ENCODE results near the gene SF3B6.
A peak's percentile ranks its signal among the peaks of the same experiment; 100 is the strongest.
"Not testable (repeated sequence)": the region's sequence is repeated elsewhere in the genome, so short reads cannot be mapped to it uniquely, and the experiment has no call there.

SF3B6 gene

DNA sequence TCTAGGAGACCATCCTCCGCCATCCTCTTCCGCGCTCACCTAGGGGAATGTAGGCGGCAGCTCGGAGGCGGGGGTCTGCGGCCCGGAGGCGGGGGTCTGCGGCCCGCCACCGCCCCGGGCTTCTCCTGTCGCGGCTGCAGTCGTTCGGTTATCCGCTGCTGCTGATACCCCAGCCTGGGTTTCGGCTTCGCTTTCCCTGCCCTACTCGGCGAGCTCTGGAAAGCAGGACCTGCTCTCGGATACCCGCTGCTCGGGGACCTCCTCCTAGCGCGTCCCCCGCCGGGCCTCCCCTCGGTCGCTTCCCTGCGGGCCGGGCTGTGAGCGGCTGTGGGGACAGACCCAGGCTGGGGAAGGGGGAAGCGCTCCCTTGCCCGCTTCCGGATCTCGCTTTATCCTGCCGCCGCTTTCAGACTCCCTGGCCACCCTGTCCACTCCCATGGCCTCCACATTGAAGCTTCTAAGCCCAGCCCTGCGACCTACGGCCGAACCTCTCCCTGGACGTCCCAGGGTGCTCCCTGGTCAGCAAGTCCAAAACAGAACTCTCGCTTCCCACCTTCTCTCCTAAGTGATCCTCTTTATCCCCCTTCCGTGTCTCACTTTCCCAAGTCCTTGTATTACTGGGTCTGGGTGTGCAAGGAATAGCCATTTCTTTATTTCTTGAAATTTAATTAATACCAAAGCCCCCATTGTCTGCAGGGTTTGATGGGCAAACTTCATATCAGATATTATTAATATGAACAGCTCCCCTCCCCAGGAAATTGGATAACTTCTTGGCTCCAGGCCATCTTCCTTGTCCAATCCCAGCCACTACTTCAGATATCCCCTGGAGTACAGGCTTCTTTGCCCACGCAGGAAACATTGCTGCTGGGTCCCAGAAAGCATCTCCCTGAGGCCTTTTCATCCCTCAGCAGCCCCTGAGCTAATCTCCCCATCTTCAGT, 25.8 kb downstream of the SF3B6 start:
- no peak for DNase-seq (ENCODE audit: low spot score)

- DNase-seq (ENCODE audit: low spot score) = peak; percentile 24
Measured at GRCh38 chr2:24049485-24050021, 26.6 kb downstream of the SF3B6 start, which contains the start of gene FKBP1B. Gene FKBP1B (plus strand): TSS chr2:24049741. CDS start chr2:24049850, 109 bp downstream.

DNA sequence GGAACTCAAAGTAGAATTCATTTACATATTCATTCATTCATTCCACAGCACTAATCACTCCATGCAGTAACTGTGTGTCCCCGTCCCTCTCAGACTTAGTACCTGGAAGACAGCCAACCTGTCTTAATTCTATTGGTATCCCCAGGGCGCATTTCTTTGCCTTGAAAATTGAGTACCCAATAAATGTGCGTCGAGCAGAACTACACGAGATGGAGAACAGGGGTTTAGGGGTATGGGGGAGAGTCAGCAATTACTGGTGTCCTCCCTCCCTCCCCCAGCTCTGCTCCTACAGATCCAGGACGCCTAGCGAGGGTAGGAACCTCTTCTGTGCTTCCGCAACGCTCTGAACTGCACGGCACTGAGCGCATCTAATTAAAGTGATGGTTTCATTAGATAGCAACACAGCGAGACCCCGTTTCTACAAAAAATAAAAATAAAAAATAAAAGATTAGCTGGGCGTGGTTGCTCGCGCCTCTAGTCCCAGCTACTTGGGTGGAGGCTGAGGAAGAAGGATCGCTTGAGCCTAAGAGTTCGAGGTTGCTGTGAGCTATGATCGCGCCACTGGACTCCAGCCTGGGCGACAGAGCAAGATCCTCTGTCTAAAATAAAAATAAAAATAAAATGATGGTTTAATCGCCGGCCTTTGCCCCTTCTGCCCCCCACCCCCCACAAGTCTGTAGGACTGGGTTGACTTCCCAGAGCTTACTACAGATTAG, 27.2 kb downstream of the SF3B6 start:
- DNase-seq (ENCODE audit: low spot score) = no peak

- DNase-seq (ENCODE audit: low spot score) = no peak
Measured at GRCh38 chr2:24047703-24048033, 28.5 kb downstream of the SF3B6 start.

DNA sequence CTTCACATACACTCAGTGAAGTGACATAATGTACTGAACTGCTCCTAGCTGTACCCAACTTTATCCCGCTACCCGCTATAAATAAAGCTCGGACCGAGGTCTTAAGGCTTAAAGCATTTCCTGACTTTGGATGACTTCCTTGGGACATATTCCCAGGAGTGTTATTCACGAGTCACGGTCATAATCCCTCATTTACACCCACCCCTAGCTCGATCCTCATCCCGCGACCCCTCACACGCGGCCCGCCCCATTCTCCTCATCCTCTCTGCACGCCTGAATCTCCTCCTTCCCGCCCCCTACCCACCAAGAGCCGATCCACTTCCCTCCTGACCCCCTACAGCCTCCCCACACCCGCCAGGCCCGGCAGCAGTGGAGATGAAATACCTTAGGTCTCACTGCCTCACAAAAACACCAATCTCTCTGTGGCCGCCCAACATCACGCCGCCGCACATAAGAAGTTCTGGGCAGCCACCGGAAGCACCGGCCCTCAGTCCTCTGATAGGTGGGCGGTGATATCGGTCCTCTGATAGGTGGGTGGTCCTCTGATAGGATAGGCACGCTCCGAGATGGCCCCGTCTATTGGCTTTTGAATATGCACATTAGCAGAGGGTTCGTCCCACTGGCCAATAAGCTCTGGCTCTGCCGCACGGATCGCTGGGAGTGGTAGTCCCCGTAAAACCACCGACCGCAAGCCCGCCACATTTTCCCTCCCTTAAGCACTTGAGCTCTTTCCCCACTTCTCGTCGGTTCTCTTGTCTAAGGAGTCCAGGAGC, 29.0 kb downstream of the SF3B6 start, which contains the start of gene WDCP:
WDCP (minus strand) TSS at position 462 of the 773 bp plus-strand sequence. CDS start 7,897 bp downstream, outside the sequence.
- DNase-seq (ENCODE audit: low spot score) = peak; percentile 74

DNA sequence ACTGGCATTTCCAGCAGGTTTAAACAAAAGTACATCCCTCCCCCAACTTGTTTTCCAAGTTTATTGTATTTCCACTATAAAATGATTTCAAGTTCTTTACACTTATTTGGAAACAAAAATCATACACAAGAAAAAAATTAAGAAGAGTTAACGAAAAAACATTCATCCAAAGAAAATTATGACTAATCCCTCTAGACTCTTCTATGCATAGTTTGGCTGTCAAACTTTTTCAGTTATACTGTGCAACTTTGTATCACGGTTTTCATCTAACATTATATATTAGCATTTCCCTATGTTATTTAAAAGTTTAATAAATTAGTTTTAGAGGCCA, 29.6 kb downstream of the SF3B6 start:
- no peak for DNase-seq (ENCODE audit: low spot score)

GRCh38 chr2:24045511-24046508, 30.3 kb downstream of the SF3B6 start:
- DNase-seq (ENCODE audit: low spot score) = no peak

DNA sequence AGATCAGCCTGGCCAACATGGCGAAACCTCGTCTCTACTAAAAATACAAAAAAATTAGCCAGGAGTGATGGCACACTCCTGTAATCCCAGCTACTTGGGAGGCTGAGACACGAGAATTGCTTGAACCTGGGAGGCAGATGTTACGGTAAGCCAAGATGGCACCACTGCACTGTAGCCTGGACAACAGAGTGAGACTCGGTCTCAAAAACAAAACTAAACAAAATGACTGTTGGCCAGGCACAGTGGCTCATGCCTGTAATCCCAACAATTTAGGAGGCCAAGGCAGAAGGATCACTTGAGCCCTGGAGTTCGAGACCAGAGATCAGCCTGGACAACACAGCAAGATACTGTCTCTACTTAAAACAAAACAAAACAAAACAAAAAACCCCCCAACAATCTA, 33.0 kb downstream of the SF3B6 start:
- not testable (repeated sequence) for DNase-seq (ENCODE audit: low spot score)

- DNase-seq (ENCODE audit: low spot score) = no peak
Measured at GRCh38 chr2:24040511-24040910, 35.6 kb downstream of the SF3B6 start.

GRCh38 chr2:24038786-24039499, 37.2 kb downstream of the SF3B6 start:
- DNase-seq (ENCODE audit: low spot score) = no peak

DNA sequence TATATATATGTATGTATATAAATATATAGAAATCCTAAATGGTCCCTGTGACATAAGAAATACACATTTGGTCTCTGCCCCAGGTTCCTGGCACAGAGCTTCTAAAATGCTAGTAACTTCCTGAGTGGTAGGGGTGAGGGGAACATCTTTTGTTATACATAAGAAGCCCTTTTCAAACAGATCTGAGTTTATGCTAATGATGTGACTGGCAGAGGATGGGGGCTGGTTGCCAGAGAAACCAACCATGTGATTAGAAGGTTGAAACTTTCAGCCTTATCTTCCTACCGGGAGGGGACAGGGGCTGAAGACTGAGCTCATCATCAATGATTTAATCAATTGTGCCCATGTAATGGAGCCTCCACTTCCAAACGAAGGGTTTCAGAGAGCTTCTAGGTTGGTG, 49.9 kb downstream of the SF3B6 start:
- DNase-seq (ENCODE audit: low spot score) = no peak

- no peak for DNase-seq (ENCODE audit: low spot score)
Measured at GRCh38 chr2:24024996-24025663, 51.0 kb downstream of the SF3B6 start.

DNA sequence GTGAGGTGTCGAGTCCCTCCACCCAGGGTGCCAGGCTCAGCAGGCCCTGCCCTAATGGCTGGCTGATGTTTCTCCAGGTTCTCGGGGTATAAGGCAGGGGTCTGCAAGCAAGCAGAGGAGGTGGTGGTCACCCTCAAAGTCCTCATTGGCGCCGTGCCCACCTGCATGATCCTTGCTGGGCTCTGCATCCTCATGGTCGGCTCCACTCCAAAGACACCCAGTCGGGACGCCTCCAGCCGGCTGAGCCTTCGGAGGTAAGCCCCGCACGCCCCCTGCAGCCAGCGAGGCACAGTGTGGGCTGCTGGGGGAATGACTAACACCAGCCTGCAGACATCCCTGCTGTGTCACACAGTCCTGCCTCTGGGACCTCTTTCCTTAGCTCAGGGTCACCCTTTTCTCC, 52.1 kb downstream of the SF3B6 start:
- DNase-seq (ENCODE audit: low spot score) = no peak

DNA sequence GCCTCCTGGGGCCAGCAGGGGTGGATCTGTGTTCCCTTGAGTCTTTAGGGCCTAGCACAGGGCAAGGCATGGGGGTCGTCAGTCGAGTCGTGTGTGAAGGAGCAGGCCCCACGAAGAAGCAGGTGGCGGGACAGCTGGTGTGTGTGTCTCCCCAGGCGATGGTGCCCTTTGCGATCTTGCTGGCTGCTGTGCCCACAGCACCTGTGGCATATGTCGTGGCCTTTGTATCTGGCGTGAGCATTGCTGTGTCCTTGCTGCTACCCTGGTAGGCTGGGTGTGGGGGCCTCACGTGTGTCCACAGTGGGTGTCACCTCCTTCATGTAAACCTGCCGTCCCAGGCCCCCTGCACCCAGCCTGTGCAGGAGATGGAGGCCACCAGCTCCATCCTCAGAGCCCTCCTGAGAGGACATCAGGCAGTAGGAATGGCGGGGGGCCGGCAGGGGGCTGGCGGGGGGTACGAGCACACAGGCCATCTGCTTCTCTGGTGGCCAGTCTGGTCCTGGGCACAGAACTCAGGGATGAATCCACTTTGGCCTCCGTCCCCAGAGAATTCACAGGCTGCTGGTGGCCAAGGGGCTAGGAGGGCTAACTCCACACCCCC, 53.1 kb downstream of the SF3B6 start:
- DNase-seq (ENCODE audit: low spot score) = no peak

DNA sequence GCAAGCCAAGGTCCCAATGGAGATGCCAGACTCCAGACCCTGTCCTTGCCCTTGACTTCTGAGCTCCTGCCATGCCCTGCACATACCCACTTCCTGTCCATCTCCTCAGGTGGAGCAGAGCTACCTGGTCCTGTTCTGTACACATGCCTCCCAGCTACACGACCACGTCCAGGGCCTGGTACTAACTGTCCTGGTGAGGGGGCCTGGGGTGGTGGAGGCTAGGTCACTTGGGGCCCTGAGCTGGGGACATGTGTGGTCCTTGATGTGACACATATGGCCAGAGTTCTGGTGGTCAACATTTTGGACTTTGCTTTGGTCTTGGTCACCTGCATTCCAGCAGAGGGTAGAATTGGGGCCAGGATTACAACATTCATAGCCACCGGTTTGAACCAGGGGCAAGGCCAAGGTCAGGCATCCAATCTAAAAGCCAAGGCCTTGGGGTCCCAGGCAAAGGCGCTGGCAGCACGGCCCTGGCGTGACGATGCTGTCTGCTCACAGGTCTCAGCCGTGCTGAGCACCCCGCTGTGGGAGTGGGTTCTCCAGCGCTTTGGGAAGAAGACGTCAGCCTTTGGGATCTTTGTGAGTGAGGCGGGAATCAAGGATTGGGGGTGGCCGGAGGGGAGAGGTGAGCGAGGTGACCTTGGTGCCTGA, 53.7 kb downstream of the SF3B6 start:
- DNase-seq (ENCODE audit: low spot score) = no peak

GRCh38 chr2:24021122-24021998, 54.8 kb downstream of the SF3B6 start:
- peak; percentile 63 for DNase-seq (ENCODE audit: low spot score)

GRCh38 chr2:24020244-24020643, 55.9 kb downstream of the SF3B6 start:
- DNase-seq (ENCODE audit: low spot score) = no peak

GRCh38 chr2:24019729-24020128, 56.4 kb downstream of the SF3B6 start:
- DNase-seq (ENCODE audit: low spot score) = no peak

Data from HuH-7.5 (cell line).